Myocyte (in vitro differentiated cells): ENCODE measurements around the gene TEX26. TPM values are rescaled to one million over a fixed set of nuclear protein-coding genes. Genes with fewer than 3 reads are reported as not detected.

ENCODE experiments used
- DNase-seq: peaks from one replicate; pipeline ENCODE4 v3.0.0-alpha.2; 2012; ENCODE audit warnings: low read depth
- polyA plus RNA-seq: library from polyadenylated mRNA; unstranded; fragments of >200 nt; gene quantifications from one replicate; pipeline ENCODE4 v1.2.1, GENCODE V29; 2012; ENCODE audit warnings: missing spikeins
- total RNA-seq: library from RNA; depleted of rRNA; stranded (reverse); fragments of >200 nt; gene quantifications from 2 replicates; pipeline ENCODE4 v1.2.3, GENCODE V29; 2014

TEX26 gene
- not detected in 2 replicates for total RNA-seq
- polyA plus RNA-seq = not detected

DNA sequence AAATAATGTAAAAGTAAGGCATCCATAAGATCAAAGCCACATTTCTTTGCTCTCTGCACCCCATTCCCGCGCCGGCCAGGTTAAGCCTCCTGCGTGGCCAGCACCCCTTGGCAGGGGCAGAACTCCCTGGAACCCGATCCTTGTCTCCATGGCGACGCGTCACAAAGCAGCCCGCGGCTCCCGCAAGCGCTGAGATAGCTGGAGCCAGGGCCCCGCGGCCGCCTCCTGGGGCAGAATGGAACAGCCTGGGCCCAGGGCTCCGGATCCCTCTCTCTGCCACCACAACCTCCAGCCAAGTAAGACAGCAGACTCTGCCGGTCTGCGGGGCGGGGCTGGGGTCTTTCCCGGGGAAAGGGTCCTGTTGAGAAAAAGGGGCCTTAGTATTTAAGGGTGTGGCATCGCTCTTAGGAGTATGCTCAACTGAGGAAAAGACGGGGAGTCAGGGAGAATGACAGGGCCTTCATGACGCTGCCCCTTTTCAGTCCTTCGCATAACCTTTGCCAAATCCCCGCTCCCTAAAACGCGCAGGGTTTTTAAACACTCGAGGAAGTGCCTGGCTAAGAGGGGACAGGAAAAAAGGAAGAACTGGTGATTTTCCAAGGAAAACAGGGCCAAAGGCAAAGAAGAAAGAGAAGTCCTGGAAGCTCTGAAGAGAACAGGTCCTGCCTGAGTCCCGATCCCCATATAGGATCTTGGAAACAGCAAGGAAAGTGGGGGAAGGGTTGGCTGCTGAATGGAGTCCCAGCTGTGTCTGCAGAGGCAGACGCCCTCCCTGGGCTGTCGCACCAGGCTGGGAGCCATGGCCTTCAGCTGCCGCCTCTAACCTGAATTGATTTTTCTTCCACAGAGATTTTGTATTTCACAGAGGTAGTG lies at the start of gene TEX26:
TSS of gene TEX26 (plus strand) at position 176 of the 873 bp plus-strand sequence. CDS start at position 236, 60 bp downstream.
- DNase-seq = no peak

DNA sequence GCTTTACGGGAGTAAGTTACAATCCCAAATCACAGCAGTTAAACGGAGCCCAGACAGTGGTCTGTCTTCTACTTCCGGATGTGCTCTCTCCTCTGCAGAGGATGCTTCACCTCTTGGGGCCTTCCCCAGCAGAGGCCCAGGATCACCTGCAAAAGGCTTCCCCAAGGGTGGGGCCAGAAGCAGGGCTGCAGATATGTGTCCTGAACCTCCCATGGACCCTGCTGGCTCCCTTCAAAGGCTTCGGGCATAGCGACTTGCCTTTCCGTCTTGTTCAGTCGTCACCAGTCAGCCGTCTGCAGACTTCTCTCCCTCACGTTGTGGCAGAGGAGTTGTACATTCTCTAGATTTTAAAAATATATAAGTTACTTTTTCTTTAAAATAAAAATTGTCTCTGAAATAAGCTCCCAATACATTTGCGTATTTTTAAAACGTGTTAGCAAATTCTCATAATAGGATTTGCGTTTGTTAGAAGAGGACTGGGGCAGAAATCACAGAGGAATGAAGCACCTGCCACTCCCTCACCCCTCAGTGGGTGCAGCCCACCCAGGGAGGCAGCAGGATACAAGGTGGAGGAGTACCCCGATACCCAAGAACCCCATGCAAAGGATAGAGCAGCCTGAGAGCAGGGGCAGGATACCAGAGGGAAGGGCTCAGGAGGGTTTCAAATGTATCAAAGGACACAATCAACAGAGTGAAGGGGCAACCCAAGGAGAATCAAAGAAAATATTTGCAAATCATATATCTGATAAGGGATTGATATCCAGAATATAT lies 49.3 kb upstream of the TEX26 start:
- no peak for DNase-seq

DNA sequence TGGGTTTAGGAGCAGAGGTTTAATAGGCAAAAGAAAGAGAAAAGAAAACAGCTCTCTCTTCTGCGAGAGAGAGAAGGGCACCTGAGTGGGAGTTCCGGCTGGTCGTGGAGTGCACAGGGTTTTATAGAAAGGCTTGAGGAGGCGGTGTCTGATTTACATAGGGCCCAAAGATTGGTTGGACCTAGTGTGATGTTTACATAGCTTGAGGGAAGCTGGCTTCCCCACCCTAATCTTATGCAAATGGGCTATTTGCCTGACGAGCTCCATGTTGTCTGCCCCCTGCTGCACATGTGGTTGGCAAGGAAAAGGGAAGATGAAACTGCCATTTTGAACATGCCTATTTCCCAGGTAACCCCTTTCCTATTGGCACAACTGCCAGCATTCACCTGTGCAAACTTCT lies 47.9 kb upstream of the TEX26 start:
- no peak for DNase-seq

DNA sequence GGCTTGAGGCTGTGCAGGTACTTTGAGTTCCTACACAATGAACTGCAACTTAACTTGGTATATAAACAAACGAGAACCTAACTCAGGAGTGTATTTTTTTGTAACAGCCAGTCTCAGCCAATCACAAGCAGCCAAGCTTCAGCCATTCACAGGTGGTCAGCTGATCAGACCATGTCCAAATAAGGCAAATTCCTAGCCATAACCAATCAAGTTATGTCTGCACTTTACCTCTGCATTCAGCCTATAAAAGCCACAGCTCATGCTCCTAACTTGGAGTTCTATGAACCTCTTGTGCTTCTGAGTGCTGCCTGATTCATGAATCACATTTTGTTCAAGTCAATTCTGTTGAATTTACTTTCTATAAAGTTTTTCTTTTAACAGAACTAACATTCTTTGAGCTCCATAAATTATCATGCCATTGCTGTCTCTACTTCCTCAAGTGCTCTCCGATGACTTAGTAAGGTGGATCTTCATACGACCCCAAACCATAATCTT lies 43.2 kb upstream of the TEX26 start:
- DNase-seq = no peak

DNA sequence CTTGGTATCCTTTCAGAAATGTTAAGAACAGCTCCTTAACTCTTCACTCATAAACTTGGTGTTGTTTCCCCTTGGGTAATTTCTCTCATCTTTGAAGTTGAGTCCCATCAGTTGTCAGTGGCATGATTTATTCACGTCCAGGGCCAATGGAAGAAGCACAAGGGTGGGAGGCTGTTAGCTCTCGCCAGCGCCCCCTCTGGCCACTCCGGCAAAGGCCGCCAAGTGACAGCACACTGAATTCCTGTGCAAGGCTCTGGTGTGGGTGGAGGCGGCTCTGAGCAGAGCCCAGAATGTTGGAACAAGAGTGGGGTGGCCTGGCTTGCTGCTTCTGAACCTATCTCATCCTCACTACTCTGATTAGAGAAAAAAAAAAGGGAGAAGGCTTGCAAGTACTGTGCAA lies 39.5 kb upstream of the TEX26 start:
- DNase-seq = peak; percentile 52

DNA sequence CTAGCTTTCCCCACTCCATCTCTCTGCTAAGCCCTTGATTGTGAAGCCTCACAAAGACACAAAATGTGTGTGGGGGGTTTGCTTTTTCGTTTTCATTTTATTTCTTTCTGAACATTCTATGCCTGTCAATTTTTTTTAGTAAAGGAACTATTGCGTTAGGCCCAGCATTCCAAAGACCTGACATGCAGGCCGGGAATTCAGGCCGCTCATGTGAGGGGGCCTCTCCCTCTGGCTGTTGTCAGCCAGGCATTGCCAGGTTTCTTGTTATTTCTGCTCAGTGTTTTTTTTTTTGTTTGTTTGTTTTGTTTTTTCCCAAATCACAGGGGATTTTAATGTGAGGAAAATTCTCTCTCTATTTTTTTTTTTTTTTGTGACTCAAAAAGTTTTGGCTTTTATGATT lies 36.7 kb upstream of the TEX26 start:
- DNase-seq = peak; percentile 79

DNA sequence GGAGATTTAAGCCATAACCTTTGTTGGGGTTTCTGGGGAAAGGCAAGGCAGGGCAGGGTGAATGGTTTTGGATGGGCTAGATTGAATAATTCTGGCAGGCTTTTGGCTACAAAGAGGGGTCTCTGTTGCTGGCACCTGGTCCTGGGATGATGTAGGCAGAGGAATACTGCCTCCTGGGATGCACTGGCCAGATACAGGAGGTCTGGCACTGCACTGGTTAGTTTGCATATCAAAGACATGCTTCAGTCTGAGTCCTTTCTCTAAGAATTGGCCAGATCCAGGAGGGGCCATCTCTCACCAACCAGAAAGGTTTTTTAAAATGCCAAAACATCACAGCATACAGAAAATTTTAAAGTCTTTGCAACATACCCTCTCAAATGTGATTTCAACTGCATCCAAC lies 34.4 kb upstream of the TEX26 start:
- DNase-seq = no peak

DNA sequence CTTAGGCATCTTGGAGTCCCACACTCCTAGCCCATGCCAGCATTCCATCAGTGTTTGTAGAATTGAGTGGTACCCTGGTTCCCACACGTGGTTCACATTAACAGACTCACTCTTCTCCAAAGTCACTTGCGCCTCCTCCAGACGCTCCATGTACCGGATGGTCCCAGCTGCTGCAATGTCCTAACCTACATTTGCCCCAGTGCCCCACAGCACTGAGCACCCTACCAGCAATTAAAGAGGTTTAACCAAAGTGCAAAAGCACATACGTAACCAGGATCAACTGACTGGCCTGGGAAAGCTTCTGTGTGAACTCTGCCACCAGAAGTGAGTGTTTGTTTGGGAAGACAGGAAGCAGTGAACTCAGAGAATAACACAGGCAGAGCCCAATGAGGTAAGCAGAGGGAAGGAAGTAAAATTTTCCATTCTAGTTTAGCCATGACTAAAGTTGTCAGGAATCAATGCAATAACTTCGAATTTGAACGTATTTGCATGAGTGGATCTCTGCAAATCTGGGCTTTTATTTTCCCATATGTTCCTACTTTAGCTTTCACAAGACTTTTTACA lies 33.7 kb upstream of the TEX26 start:
- peak; percentile 62 for DNase-seq

DNA sequence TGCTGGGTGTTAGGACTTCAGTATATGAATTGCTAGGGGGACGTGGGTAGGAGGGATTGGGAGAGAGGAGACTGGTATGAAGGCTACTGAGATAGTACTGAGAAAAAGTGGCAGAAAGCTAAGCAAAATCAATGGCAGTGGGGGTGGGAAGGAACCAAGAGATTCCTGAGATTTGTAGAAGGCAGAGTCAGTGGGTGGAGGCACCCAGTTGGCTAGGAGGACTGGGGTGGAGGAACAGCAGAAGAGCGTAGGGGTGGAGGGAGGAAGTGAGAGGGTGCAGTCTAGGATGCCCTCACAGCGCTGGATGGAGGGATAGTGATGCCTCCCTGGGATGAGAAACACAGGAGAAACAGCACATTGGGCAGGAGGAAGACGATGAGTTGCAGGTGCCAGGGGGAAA lies 32.0 kb upstream of the TEX26 start:
- DNase-seq = no peak

DNA sequence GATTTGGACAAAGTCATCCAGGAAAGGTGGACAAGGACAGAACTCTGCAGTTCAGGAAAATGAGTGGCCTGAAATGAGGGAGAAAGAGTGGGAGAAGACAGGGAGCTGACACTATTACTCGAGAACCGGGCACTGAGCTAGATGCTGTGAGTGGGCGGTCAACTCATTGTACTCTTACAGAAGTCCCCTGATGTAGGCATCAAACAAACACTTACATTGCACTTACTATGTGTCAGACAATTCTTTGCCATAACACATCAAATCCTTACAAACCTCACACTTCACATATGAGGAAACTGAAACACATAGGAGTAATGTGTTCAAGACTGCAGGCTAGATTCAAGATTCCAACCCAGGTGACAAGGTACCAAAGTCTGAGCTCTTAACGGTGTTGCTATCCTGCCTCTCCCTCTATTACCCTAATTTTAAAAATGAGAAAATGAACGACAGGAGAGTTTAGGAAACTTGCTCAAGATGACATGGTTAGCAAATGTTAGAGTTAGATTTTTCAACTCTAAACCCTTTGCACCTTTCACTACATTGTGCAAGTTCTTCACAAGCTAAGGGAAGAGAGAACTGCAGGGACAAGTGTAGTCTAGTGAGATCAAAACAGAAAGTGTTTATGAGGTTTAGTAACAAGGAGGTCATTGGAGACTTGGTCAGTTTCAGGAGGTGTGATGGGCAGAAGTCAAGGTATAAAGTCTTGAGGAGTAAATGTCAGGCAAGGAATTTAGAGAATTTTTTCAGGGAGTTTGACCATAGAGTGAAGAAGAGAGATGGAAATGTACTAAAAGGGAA lies 31.3 kb upstream of the TEX26 start:
- DNase-seq = no peak

DNA sequence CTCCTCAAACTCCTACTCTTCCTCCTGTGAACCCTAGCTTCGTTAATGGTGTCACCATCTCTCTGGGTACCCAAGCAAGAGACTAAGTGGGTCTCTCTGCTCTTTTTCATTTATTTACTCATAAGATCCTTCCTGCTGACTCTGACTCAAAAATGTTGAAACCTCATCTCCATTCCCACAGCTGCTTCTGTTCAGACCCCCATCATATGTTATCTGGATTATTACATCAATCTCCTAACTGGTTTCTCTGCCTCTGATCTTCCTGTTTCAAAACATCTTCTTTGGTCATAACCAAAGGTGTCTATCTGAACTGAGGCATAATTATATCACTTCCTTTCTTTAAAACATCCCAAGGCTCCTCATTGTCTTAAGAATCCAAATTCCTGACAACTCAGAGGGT lies 28.4 kb upstream of the TEX26 start:
- DNase-seq = no peak

DNA sequence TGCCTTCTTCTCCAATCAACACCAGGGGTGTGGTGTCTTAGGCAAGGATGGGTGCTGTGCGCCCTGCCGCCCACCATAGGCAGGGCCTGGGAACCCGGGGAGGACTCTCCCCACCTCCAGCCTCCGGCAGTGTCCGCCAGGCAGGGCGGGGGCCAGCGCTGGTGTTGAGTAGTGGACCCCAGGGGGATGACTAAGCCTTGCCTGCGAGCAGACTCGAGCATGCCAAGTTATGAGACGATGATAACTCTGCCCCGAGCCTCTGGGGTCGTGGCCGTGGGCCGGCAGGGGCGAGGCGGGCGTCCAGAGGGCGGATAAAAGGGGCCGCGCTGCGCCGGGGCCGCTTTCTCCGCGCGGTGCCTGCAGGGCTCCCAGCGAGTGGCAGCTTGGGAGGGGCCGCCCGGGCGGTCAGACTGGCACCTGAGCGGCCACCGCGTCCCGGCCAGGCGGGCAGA lies 26.5 kb upstream of the TEX26 start, which contains the start of gene MEDAG:
TSS of gene MEDAG (plus strand) at position 340 of the 452 bp plus-strand sequence. CDS start 245 bp downstream, outside the sequence.
- DNase-seq = peak; percentile 52

DNA sequence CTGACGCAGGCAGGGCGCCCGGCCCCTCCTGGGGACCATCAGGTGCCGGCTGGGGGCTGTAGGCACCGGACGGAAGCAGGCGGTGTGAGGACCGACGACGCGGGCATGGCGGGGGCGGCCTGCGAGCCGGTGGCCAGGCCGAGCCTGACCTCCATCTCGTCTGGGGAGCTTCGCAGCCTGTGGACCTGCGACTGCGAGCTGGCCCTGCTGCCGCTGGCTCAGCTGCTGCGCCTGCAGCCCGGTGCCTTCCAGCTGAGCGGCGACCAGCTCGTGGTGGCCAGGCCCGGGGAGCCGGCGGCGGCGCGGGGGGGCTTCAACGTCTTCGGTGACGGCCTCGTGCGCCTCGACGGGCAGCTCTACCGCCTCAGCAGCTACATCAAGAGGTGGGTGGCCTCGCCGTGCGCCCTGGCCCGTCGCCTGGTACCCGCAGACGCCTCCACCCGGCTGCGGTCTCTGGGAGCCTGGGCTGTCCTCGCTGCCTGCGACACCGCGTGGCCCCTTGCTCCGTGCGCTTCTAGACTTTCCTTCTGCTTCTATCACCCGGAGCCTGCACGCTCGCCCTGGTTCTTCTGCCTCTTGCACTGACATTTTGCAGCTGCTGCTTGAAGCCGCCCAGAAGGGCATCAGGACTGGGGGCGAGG lies 25.9 kb upstream of the TEX26 start:
- no peak for DNase-seq

DNA sequence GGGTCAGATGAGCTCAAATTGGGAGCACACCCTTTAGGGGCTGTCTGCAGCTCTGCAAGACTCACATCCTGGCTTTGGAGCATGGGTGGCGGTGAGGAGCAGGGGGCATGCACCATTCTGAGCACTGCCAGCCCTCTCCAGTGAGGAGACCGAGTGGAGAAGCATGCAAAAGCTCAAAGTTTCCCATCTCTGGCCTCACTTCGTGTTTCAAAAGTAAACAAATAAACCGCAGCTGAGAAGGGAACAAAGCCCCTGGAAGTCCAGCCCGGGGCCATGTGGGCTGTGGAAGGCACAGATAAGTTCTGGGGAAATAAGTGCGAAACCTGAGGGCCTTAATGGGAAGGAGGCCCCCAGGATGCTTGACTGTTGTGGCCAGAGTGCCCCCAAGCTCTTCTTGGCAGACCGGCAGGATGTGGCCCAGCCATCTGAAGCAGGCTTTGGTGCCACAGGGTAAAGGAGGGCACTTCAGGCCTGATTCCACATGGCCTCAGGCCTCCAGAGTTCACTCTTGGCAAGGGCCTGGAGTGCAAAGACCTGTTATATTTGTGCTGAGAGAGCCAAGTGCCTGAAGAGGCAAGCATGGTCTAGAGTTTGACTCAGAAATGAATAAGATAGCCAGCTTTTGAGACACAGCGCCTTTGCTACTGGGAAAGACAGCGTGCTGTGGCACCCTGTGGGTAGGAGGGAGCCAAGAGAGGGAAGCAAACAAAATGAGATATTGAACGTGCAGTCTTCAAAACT lies 25.2 kb upstream of the TEX26 start:
- peak; percentile 43 for DNase-seq

DNA sequence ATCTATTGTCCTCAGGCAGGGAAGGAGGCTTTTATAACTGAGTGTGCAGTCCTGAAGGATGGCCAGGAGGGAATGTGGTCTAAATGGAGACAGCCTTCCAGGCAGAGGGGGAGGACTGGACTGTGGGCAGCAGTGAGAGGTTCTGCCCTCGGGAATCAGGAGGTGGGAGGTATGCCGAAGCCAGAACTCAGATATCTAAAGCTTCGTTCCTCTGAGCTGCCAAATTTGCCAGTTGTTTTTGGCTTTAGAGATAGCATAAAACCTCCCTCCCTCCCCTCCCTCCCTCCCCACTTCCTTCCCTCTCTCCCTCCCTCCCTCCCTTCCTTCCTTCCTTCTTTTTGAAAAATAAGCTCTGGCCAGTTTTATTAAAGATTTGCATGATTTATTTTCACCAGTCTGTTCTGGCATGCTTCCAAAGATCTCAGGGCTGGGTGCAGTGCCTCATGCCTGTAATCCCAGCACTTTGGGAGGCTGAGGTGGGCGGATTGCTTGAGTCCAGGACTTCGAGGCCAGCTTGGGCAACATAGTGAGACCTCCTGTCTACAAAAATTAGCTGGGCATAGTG lies 24.0 kb upstream of the TEX26 start:
- DNase-seq = peak; percentile 70

DNA sequence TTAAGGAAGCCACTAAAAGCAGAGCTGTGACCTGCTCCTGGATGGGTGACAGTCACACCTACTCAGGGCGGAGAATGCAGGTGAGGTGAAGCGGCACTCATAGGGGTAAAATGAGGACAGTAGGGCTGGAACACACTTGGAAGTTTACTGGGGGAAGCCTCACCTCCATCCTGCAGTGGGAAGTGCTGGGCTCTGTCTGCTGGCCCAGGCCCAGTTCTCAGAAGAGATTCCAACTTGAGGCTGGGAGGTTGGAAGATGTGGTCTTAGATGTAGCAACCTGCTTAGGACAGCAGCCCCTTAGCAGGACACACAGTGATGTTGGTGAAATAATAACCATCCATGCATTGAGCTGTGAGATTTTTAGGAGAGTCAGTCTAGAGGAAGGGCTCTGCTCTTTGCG lies 21.8 kb upstream of the TEX26 start:
- DNase-seq = no peak

DNA sequence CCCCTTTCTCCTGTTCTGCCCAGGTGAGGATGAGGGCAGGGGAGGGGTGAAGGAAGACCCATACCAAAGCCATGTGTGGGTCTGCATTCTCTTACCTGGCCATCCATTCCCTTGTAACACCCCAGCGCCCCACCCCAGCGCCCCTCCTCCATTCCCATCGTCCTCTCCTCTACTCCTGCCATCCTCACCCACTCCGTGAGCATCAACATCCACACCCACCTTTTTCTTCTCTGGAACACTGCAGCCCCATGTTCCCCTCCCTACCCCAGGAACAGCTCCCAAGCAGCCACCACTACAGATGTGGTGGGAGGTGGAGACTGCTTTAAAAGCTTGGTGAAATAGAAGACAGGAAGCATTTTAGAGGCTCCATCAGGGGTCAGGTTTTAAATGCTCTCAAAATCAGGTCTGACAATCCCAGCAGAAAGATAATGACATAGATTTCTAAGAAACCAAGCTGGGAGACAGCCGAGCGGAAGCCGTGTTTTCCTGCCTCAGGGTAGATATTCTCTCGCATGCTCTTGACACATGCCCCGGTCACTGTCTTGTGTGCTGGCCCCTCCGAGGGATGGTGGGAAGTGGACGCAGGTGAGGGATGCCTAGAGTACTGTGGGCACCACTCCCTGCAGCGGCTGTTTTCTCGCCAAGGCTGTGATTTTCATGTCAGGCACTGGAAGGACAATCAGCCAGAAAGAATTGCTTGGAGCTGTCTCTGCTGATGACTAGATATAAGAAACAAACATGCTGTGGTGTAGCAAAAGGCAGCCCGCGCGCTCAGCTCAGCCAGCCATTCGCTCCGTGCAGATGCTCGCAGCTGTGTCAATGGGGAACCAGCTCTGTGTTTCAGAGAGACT lies 16.5 kb upstream of the TEX26 start:
- DNase-seq = no peak

DNA sequence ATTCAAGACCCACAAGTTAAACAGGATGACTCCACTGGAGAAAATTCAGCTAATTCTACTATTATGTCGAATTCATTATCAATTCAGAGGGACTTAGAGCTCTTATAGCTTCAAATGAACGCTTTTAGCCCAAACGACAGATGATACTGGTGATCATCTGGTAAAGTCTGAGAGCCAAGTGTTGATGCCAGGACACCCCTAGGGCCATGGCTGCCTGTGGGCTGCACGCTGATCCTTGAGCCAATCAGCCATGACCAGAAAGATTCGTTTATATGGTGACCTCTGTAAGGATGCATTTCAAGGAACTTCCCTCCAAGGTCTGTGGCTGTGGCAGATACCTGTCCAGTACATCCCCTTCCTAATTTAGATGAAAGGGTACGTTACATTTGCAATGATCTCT lies 15.5 kb upstream of the TEX26 start:
- no peak for DNase-seq
